ENCODE measurements around the gene HMGB1. TPM values are rescaled to one million over a fixed set of nuclear protein-coding genes. Genes with fewer than 3 reads are reported as not detected.

HMGB1 gene
- total and polyA plus RNA-seq, 2 donors (not counting 1 experiment from before 2014, with no cell fraction given): 145 to 267 TPM

DNA sequence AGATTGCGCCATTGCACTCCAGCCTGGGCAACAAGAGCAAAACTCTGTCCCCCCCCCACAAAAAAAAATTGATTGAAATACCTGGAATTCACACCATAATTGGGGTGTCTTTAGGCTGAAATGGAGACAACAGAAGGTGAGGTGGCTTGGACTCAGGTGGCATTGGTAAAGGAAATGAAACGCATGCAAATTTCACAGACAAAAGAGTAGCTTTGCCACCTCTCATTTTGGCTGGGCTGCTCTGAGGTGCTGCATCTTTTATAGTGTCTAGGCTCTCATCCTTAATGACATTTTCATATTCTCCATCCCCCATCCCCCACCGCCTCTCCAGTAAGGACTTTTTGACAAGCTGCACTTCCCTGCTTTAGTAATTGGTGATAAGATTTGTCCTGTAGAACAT lies 36.5 kb downstream of the HMGB1 start:
- no peak for TF ChIP-seq EZH2 (IDR thresholded peaks at IDR 0.05; ENCODE audit: low read length, missing control alignments)
- TF ChIP-seq, protein P1, sequence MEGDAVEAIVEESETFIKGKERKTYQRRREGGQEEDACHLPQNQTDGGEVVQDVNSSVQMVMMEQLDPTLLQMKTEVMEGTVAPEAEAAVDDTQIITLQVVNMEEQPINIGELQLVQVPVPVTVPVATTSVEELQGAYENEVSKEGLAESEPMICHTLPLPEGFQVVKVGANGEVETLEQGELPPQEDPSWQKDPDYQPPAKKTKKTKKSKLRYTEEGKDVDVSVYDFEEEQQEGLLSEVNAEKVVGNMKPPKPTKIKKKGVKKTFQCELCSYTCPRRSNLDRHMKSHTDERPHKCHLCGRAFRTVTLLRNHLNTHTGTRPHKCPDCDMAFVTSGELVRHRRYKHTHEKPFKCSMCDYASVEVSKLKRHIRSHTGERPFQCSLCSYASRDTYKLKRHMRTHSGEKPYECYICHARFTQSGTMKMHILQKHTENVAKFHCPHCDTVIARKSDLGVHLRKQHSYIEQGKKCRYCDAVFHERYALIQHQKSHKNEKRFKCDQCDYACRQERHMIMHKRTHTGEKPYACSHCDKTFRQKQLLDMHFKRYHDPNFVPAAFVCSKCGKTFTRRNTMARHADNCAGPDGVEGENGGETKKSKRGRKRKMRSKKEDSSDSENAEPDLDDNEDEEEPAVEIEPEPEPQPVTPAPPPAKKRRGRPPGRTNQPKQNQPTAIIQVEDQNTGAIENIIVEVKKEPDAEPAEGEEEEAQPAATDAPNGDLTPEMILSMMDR (conservative IDR thresholded peaks at IDR 0.05 in 1 of 2, IDR thresholded peaks at IDR 0.05 in 1 of 2; ENCODE audit: low read depth in 1 of 2, low read length in 2 of 2): no peak
- Histone ChIP-seq H3K9ac (ENCODE audit: insufficient read depth, low read length) (no peak overlapping the region), H3K4me1 (ENCODE audit: control insufficient read depth, extremely low read depth, insufficient read depth, low read length) (peaks cover 13% of the 10 kb centered on the region), H3K79me2 (ENCODE audit: control insufficient read depth, insufficient read depth, low read length) (no peaks in the 10 kb centered on the region), H3K27me3 (ENCODE audit: control insufficient read depth, insufficient read depth, low read length) (no peaks in the 10 kb centered on the region), H3K36me3 (ENCODE audit: control insufficient read depth, insufficient read depth, low read length) (no peaks in the 10 kb centered on the region), H3K4me3 (replicated peaks in 1 of 4; ENCODE audit: control extremely low read depth in 1 of 4, insufficient read depth in 1 of 4, low read depth in 3 of 4, low read length in 4 of 4) (no peak overlapping the region), H3K27ac (ENCODE audit: insufficient read depth, low read length) (no peak overlapping the region), H2AFZ (ENCODE audit: low read length) (no peak overlapping the region), H3K9me3 (ENCODE audit: control insufficient read depth, insufficient read depth, low read depth, low read length) (no peaks in the 10 kb centered on the region), H4K20me1 (ENCODE audit: control insufficient read depth, extremely low read depth, insufficient read depth, low read length) (no peaks in the 10 kb centered on the region), H3K4me2 (ENCODE audit: extremely low read depth, insufficient read depth, low read length) (no peak overlapping the region)
- no peak for DNase-seq (ENCODE audit: low read depth in 2 of 2)

DNA sequence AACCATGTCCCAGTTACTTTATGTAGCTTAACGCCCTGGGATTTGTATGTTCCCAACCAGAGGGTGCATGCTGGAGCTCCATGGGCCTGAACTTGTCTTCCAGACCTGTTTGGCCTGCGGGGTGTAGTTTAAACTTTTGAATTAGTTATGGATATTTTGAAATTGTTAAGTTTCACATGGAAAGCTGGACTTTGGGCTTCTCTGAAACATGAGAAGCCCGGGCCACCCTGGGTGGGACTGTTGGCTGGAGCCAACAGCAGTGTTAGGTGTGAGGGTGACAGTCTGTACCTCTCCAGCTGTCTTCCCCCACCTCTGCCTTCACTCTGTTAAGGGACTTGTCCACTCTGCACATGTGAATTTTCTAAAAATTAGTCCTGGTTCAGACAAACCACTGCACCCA lies 41.8 kb downstream of the HMGB1 start:
- H3K27me3 ChIP-seq (ENCODE audit: control insufficient read depth, insufficient read depth, low read length): no peaks in the 10 kb centered on the region
- DNase-seq (ENCODE audit: low read depth in 2 of 2): no peak
- no peaks in the 10 kb centered on the region for H3K79me2 ChIP-seq (ENCODE audit: control insufficient read depth, insufficient read depth, low read length)
- no peak overlapping the region for H3K9ac ChIP-seq (ENCODE audit: insufficient read depth, low read length)
- H3K36me3 ChIP-seq (ENCODE audit: control insufficient read depth, insufficient read depth, low read length): no peaks in the 10 kb centered on the region
- no peak overlapping the region for H3K27ac ChIP-seq (ENCODE audit: insufficient read depth, low read length)
- H2AFZ ChIP-seq (ENCODE audit: low read length): no peak overlapping the region
- H3K4me1 ChIP-seq (ENCODE audit: control insufficient read depth, extremely low read depth, insufficient read depth, low read length): peaks cover 5% of the 10 kb centered on the region
- TF ChIP-seq, protein P1 (conservative IDR thresholded peaks at IDR 0.05 in 1 of 2, IDR thresholded peaks at IDR 0.05 in 1 of 2; ENCODE audit: low read depth in 1 of 2, low read length in 2 of 2): no peak
- TF ChIP-seq EZH2 (IDR thresholded peaks at IDR 0.05; ENCODE audit: low read length, missing control alignments): no peak
- no peaks in the 10 kb centered on the region for H4K20me1 ChIP-seq (ENCODE audit: control insufficient read depth, extremely low read depth, insufficient read depth, low read length)
- no peak overlapping the region for H3K4me2 ChIP-seq (ENCODE audit: extremely low read depth, insufficient read depth, low read length)
- H3K9me3 ChIP-seq (ENCODE audit: control insufficient read depth, insufficient read depth, low read depth, low read length): no peaks in the 10 kb centered on the region
- no peak overlapping the region for H3K4me3 ChIP-seq (replicated peaks in 1 of 4; ENCODE audit: control extremely low read depth in 1 of 4, insufficient read depth in 1 of 4, low read depth in 3 of 4, low read length in 4 of 4)

DNA sequence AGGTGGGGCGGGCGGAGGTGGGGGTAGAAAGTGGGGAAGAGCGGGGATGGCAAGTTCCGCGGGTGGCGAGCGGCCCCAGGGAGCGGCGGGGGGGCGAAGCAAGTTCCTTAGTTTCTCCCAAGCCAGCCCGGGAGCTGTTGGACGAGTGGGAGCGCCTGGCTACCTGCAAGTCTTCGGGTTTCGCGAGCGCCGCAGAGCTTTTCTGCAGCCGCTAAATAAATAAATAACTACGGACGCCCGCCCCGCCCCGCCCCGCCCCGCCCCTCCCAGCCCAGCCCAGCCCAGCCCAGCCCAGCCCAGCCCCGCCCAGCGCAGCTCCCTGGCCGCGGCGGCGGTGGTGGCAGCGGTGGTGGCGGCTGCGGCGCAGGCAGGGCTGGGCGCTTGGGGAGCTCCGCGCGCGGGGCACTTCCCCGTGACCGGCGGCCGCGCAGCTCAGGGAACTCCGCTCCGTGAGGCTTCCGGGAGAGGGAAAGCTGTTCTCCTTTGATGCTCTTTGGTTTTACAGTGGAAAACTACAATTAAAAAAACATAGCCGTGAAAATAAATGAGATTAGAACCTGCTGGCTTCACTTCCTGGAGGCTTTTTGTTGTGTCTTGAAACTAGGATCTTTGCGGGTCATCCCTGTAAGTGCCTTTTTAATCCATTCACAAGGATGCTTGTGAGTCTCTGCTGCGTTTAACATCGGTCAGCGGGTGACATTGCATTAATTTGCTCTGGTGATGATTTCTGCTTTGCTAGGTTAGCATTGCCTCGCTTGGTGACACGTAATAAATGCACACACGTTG lies 43.5 kb downstream of the HMGB1 start, which contains the start of gene UBE2L5:
UBE2L5 (plus strand) TSS at position 440 of the 786 bp plus-strand sequence. CDS start 5,498 bp downstream, outside the sequence.
- TF ChIP-seq, protein P1 (conservative IDR thresholded peaks at IDR 0.05 in 1 of 2, IDR thresholded peaks at IDR 0.05 in 1 of 2; ENCODE audit: low read depth in 1 of 2, low read length in 2 of 2): no peak
- TF ChIP-seq EZH2 (IDR thresholded peaks at IDR 0.05; ENCODE audit: low read length, missing control alignments): no peak
- no peaks in the 10 kb centered on the region for H4K20me1 ChIP-seq (ENCODE audit: control insufficient read depth, extremely low read depth, insufficient read depth, low read length)
- peak within 1 kb of the TSS; percentile 98 for H3K4me2 ChIP-seq (ENCODE audit: extremely low read depth, insufficient read depth, low read length)
- no peaks in the 10 kb centered on the region for H3K9me3 ChIP-seq (ENCODE audit: control insufficient read depth, insufficient read depth, low read depth, low read length)
- H3K36me3 ChIP-seq (ENCODE audit: control insufficient read depth, insufficient read depth, low read length): no peaks in the 10 kb centered on the region
- peak within 1 kb of the TSS; percentile 87 for H2AFZ ChIP-seq (ENCODE audit: low read length)
- DNase-seq (ENCODE audit: low read depth in 2 of 2): peak; percentile 78 to 85
- peak within 1 kb of the TSS; percentile 55 for H3K9ac ChIP-seq (ENCODE audit: insufficient read depth, low read length)
- H3K27ac ChIP-seq (ENCODE audit: insufficient read depth, low read length): peak within 1 kb of the TSS; percentile 77
- peaks cover 5% of the 10 kb centered on the region for H3K4me1 ChIP-seq (ENCODE audit: control insufficient read depth, extremely low read depth, insufficient read depth, low read length)
- H3K27me3 ChIP-seq (ENCODE audit: control insufficient read depth, insufficient read depth, low read length): no peaks in the 10 kb centered on the region
- peak within 1 kb of the TSS; percentile 61 to 85 (median 69) for H3K4me3 ChIP-seq (replicated peaks in 1 of 4; ENCODE audit: control extremely low read depth in 1 of 4, insufficient read depth in 1 of 4, low read depth in 3 of 4, low read length in 4 of 4)
- H3K79me2 ChIP-seq (ENCODE audit: control insufficient read depth, insufficient read depth, low read length): no peaks in the 10 kb centered on the region

All from fibroblast of lung (primary cell).